Activated CD4-positive, alpha-beta memory T cell treated with anti-CD3 and anti-CD28 coated beads for 36 hours (primary cell): ENCODE data around the gene KNDC1. TPM values are rescaled to one million over a fixed set of nuclear protein-coding genes. Genes with fewer than 3 reads are reported as not detected.

Source experiments
- CTCF ChIA-PET: fragments of 350-600 bp; sonication (Branson Sonifier 250); formaldehyde crosslinking; loops from one replicate; lab custom pipeline; 2021; ENCODE audit warnings: antibody characterized with exemption, inconsistent platforms; lab: Charles Lee
- POLR2A ChIA-PET: fragments of 350-600 bp; sonication (Branson Sonifier 250); formaldehyde crosslinking; loops from one replicate; lab custom pipeline; 2021; ENCODE audit warnings: antibody characterized with exemption; lab: Charles Lee
- DNase-seq: peaks from one replicate; pipeline ENCODE4 v3.0.0-alpha.2; 2020
- H3K27ac Mint-ChIP-seq: one replicate; pipeline ENCODE4 v1.8.0; 2021; ENCODE audit warnings: mixed read lengths
- H3K27me3 Mint-ChIP-seq: one replicate; pipeline ENCODE4 v1.8.0; 2021; ENCODE audit warnings: mixed read lengths
- H3K36me3 Mint-ChIP-seq: one replicate; pipeline ENCODE4 v1.8.0; 2021; ENCODE audit warnings: mixed read lengths
- H3K4me1 Mint-ChIP-seq: one replicate; pipeline ENCODE4 v1.8.0; 2021; ENCODE audit warnings: low read depth, mixed read lengths
- H3K4me3 Mint-ChIP-seq: one replicate; pipeline ENCODE4 v1.8.0; 2021; ENCODE audit warnings: mild to moderate bottlenecking, mixed read lengths
- H3K9me3 Mint-ChIP-seq: one replicate; pipeline ENCODE4 v1.8.0; 2021; ENCODE audit warnings: mixed read lengths
- intact Hi-C: fragments of 100-400 bp; cut with micrococcal nuclease; formaldehyde crosslinking; loops from one replicate; pipeline ENCODE4 v1.15.1; 2023
- total RNA-seq, 2 experiments: library from RNA; stranded (reverse); gene quantifications; one replicate each; pipeline ENCODE4 v1.2.3, GENCODE V29; 2021

KNDC1 gene
- total RNA-seq, 2 experiments from 2014 or later: 0.17 to 0.70 TPM

DNA sequence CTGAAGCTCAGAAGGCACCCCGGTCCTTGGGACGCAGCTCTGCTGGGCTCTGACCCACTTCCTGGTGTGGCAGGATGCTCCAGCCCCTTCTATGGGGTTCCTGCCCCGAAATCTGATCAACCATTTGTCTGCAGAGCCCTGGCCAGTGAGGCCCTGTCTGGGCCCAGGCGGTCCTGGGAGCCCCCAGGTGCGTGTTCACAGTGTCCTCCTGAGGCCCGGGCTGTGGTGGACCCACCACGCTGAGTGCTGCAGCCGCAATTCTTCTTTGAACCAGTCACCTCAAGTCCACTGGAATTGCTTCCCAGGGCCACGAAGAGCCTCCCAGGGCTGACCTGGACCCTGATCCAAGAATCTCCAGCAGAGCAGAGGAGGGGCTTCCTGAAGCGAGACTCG lies 19.1 kb downstream of the KNDC1 start:
- Mint-ChIP-seq H3K4me1 (no peaks in the 10 kb centered on the region), H3K27me3 (no peaks in the 10 kb centered on the region), H3K27ac (no peak overlapping the region), H3K9me3 (peaks cover 12% of the 10 kb centered on the region), H3K36me3 (no peaks in the 10 kb centered on the region), H3K4me3 (no peak overlapping the region)
- DNase-seq: no peak
- ChIA-PET CTCF (no interaction called here), POLR2A (no interaction called here)
- intact Hi-C loops: no loop called here

DNA sequence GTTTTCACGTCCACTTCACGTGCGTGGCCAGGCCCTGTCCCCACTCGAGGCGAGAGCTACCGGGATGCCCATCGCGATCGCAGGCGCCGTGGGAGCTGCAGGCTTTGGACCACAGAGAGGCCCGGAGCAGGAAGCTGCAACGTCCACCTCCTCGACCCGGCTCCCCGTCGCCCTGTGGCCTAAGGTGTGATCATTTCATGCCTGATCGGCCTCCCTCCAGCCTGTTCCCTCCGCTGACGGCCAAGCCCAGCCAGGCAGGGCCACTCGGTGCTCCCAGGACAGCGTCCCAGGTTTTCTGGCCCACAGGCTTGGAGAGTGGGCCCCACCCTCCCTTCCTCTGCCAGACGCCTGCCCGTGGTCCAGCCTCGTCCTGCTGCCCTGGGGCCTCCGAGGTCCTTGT lies 19.6 kb downstream of the KNDC1 start:
- H3K9me3 Mint-ChIP-seq: peaks cover 12% of the 10 kb centered on the region
- CTCF ChIA-PET: no interaction called here
- intact Hi-C loops: no loop called here
- H3K36me3 Mint-ChIP-seq: no peaks in the 10 kb centered on the region
- H3K27ac Mint-ChIP-seq: no peak overlapping the region
- no peaks in the 10 kb centered on the region for H3K27me3 Mint-ChIP-seq
- H3K4me3 Mint-ChIP-seq: no peak overlapping the region
- no peaks in the 10 kb centered on the region for H3K4me1 Mint-ChIP-seq
- POLR2A ChIA-PET: no interaction called here
- no peak for DNase-seq

DNA sequence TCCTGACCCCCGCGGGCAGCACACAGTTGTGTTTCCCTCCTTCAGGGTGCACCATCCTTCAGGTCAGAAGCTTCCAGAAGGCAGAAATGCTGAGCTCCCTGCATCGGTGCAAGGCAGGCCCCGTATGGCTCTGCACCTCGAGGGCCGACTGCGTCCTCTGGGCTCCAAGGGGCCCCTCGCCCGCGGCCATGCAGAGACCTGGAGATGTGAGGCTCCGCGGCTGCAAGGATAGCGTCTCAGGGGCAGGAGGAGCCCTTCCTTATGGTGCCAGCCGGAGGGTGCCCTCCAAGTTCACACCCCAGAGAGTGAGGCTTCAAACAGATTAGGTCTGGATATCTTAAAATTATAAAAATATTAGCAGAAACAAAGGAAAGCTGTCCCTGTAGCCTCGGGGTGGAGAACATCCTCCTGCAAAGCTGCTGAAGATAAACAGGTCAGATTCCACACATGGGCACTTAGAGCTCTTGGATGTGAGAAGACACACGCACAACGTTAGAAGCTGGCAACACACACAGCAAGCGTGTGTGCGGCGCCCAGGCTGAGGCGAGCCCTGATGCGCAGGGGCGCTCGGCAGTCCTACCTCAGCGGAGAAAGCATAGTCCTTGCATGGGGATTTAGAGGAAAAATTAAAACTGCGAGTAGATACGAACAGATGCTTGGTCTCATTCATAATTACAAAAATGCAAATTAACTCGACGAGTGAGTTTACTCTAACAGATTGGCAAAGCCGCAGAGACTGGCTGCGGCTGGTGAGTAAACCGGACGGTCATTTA lies 20.4 kb downstream of the KNDC1 start:
- intact Hi-C loops: no loop called here
- ChIA-PET CTCF (no interaction called here), POLR2A (no interaction called here)
- Mint-ChIP-seq H3K27ac (no peak overlapping the region), H3K36me3 (no peaks in the 10 kb centered on the region), H3K9me3 (peaks cover 12% of the 10 kb centered on the region), H3K27me3 (no peaks in the 10 kb centered on the region), H3K4me1 (no peaks in the 10 kb centered on the region), H3K4me3 (no peak overlapping the region)
- no peak for DNase-seq

DNA sequence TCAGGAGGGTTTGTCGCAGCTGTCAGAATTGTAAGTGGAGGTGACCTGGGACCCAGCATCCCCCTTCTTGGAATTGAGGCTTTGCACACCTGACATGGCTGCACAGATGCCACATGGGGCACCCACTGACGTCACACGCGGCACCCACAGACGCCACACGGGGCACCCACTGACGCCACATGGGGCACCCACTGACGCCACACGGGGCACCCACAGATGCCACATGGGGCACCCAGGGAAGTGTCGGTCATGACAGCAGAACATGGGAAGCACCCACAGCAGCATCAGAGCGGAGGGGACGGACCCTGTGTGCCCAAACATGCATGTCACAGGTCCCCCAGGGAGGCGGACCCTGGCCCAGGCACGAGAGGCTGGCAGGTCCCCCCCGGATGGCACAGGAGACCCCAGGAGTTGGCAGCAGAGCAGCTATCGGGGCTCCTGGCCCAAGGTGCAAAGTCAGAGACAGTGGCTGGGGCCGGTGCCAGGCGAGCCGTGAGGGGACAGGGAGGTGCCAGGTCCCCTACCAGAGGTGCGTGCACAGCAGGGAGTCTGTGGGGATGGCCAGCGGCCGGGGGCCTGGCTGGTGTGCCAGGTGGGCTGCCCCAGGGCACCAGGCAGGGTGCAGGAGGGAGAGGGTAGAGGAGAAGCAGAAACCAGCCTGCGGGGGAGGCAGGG lies 21.1 kb downstream of the KNDC1 start:
- intact Hi-C loops: no loop called here
- no peak for DNase-seq
- Mint-ChIP-seq H3K27ac (no peak overlapping the region), H3K4me1 (no peaks in the 10 kb centered on the region), H3K4me3 (no peak overlapping the region), H3K9me3 (peaks cover 12% of the 10 kb centered on the region), H3K36me3 (no peaks in the 10 kb centered on the region), H3K27me3 (no peaks in the 10 kb centered on the region)
- ChIA-PET CTCF (no interaction called here), POLR2A (no interaction called here)

DNA sequence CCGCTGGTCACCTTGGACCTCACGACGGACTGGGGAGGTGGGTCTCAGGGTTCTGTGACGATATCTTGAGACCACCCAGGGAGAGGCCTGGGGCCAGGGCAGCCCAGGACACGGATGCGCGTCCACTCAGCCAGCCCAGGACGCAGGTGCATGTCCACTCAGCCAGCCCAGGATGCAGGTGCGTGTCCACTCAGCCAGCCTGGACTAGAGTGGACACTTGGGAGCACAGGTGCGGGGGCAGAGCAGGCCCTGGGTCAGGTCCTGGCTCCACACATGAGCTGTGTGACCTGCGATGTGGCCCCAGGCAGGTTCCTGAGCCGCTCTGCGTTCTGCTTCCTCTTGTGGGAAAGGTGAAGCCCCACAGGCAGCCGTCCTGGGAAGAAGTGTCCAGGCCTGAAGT lies 22.2 kb downstream of the KNDC1 start:
- CTCF ChIA-PET: no interaction called here
- intact Hi-C loops: no loop called here
- Mint-ChIP-seq H3K9me3 (peaks cover 9% of the 10 kb centered on the region), H3K27ac (no peak overlapping the region), H3K36me3 (no peaks in the 10 kb centered on the region), H3K4me1 (no peaks in the 10 kb centered on the region), H3K4me3 (no peak overlapping the region), H3K27me3 (no peaks in the 10 kb centered on the region)
- DNase-seq: no peak
- POLR2A ChIA-PET: no interaction called here

DNA sequence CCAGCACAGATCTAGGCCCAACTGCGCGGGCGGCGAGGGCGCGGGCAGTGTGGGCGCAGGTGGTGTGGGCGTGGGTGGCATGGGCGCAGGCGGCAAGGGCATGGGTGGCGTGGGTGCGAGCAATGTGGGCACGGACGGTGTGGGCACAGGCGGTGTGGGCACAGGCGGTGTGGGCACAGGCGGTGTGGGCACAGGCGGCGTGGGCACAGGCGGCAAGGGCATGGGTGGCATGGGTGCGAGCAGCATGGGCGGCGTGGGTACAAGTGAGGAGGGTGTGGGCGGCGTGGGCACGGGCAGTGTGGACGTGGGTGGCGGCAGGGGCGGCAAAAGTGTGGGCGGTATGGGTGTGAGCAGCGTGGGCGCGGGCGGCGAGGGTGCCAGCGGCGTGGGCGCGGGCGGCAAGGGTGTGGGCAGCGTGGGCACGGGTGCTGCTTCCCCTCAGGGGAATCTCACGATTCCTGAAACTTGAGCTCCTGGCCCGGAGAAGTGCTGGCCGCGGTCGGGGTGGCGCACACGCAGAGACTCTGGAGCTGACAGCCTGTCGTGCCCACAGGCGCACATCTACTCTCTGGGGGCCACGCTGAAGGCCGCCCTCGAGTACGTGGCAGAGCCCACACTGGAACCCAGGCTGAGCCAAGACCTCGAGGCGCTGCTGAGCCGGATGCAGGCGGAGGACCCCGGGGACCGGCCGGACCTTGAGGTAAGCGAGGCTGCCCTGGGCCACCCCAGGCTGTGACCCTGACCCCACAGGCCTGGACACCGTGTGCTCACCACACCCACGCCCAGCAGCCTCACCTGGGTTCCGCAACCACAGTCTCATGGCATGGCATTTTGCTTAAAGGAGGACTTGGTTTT lies 23.0 kb downstream of the KNDC1 start:
- no peak overlapping the region for H3K4me3 Mint-ChIP-seq
- H3K36me3 Mint-ChIP-seq: no peaks in the 10 kb centered on the region
- POLR2A ChIA-PET: no interaction called here
- intact Hi-C loops: no loop called here
- DNase-seq: no peak
- H3K4me1 Mint-ChIP-seq: no peaks in the 10 kb centered on the region
- no peak overlapping the region for H3K27ac Mint-ChIP-seq
- peaks cover 1% of the 10 kb centered on the region for H3K9me3 Mint-ChIP-seq
- no peaks in the 10 kb centered on the region for H3K27me3 Mint-ChIP-seq
- CTCF ChIA-PET: no interaction called here

DNA sequence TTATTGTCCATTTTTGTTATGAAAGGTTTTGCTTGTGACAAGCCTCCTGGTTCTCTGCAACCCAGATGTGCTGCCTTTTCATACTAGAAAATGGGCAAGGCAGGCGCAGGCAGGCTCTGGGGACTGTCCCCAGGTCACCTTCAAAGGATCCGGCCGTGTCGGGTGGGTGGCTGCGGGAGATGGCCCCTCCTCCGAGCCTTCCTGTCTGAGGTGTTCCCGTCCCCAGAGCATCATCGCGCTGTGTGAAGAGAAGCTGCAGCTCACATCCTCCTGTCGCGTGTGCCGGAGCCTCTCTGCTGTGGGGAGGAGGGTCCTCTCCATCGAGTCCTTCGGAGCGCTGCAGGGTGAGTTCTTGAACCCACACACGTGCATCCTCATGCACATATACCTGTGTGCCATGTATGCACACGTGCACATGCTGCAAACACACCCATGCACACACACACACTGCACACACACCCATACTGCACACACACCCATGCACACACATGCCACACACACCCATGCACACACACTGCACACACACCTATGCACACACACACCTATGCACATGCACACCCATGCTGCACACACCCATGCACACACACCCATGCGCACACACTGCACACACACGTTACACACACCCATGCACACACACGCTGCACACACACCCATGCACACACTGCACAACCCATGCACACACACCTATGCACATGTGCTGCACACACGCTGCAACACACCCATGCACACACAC lies 23.8 kb downstream of the KNDC1 start:
- Mint-ChIP-seq H3K27me3 (no peaks in the 10 kb centered on the region), H3K9me3 (no peaks in the 10 kb centered on the region), H3K27ac (no peak overlapping the region), H3K36me3 (no peaks in the 10 kb centered on the region), H3K4me3 (no peak overlapping the region), H3K4me1 (no peaks in the 10 kb centered on the region)
- ChIA-PET POLR2A (no interaction called here), CTCF (no interaction called here)
- intact Hi-C loops: no loop called here
- DNase-seq: peak; percentile 17

DNA sequence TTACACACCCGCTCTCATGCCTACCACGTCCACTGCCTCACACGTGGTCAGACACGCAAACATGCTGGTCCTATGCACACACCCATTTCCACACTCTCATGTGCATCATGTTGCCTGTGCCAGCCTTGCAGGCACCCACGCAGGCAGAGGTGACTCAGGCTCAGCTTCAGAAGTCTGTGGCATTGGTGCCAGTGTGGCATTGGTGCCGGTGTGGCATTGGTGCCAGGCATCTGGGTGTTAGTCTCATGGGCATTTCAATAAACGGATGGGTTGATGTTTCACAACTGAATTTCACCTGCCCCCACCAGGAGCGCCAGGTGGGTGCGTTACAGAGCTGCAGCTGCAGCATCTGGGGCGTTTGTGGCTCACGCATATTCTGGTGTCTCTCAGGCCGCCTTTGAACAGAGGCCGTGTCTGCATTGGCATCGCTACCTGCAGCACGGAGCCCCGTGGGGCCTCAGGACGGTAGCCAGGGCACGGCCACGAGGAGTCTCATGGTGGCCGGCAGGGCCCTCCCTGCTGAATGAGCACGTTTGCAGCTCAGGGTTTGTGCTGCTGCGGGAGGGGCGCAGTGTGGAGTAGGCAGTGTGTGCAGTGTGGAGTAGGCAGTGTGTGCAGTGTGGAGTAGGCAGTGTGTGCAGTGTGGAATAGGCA lies 24.7 kb downstream of the KNDC1 start:
- H3K36me3 Mint-ChIP-seq: no peaks in the 10 kb centered on the region
- H3K27me3 Mint-ChIP-seq: no peaks in the 10 kb centered on the region
- H3K27ac Mint-ChIP-seq: no peak overlapping the region
- no peaks in the 10 kb centered on the region for H3K4me1 Mint-ChIP-seq
- ChIA-PET POLR2A (no interaction called here), CTCF (no interaction called here)
- H3K4me3 Mint-ChIP-seq: no peak overlapping the region
- no peak for DNase-seq
- intact Hi-C loops: no loop called here
- no peaks in the 10 kb centered on the region for H3K9me3 Mint-ChIP-seq

DNA sequence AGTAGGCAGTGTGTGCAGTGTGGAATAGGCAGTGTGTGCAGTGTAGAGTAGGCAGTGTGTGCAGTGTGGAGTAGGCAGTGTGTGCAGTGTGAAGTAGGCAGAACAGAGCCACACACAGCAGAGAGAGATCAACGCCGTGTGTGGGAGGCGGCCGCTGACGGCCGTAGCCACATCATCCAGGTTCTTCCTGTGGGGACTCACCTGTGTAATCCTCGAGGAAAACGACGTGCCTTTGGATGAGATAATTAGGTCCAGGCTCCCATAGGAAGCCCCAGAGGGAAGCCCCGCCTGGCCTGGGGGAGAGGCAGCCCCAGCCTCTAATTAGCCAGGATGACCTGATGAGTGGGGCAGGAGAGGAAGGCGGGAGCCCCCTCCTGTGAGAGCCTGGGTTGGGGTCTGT lies 25.4 kb downstream of the KNDC1 start:
- no peak for DNase-seq
- ChIA-PET CTCF (no interaction called here), POLR2A (no interaction called here)
- Mint-ChIP-seq H3K4me1 (no peaks in the 10 kb centered on the region), H3K9me3 (no peaks in the 10 kb centered on the region), H3K27ac (no peak overlapping the region), H3K36me3 (no peaks in the 10 kb centered on the region), H3K4me3 (no peak overlapping the region), H3K27me3 (no peaks in the 10 kb centered on the region)
- intact Hi-C loops: no loop called here

DNA sequence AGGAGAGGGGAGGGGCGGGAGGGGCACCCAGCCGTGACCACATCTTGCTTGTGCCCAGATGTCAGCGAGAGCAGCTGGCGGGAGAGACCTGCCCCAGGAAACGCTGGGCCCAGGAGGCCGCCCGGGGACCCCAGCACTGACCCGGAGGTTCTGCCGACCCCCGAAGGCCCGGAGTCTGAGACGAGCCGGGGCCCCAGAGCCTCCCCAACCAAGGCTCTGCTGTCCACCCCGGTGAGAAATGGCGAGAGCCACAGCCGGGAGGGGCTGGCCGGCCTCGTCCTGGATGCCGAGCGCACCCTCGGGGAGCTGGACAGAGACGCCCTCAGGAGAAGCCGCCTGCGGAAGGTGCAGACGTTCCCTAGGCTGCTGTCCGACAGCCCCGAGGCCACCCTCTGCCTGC lies 25.9 kb downstream of the KNDC1 start:
- intact Hi-C loops: no loop called here
- POLR2A ChIA-PET: no interaction called here
- Mint-ChIP-seq H3K9me3 (no peaks in the 10 kb centered on the region), H3K4me1 (no peaks in the 10 kb centered on the region), H3K4me3 (no peak overlapping the region), H3K36me3 (no peaks in the 10 kb centered on the region), H3K27me3 (no peaks in the 10 kb centered on the region), H3K27ac (no peak overlapping the region)
- no peak for DNase-seq
- CTCF ChIA-PET: no interaction called here

DNA sequence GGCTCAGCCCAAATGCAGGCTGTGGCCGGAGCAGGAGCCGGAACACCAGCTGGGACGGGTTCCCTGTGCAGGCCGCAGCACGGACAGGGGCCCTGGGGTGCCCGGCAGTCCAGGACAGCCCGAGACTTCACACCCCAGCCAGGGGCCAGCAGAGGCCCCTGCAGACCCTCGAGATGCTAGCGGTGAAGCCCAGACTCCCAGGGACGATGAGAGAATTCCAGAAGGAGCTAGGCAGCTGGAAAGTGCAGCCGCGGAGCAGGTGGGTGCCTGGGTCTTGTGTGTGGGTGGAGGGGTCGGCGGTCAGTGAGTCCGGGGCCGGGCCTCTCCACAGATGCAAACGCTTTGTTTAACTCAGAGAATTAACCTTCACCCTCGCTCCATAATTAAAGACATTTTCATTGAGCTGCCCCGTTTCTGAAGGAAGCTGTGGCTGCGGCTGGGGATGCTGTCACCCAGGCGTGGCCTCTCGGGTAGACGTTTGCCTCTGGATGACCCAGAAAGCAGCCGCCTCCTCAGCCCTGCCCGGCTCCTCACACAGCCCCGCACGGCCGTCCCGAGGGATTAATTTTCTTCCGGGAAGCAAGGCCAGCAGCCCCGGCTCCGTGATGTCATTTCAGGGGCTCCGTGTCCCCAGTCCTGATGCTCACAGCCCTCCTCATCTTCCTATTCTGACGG lies 26.5 kb downstream of the KNDC1 start:
- POLR2A ChIA-PET: no interaction called here
- intact Hi-C loops: no loop called here

More for the DNA sequence above, 26.5 kb downstream of the KNDC1 start:
- DNase-seq: no peak
- CTCF ChIA-PET: no interaction called here
- no peaks in the 10 kb centered on the region for H3K36me3 Mint-ChIP-seq
- no peak overlapping the region for H3K4me3 Mint-ChIP-seq
- no peaks in the 10 kb centered on the region for H3K4me1 Mint-ChIP-seq
- H3K27me3 Mint-ChIP-seq: no peaks in the 10 kb centered on the region
- no peaks in the 10 kb centered on the region for H3K9me3 Mint-ChIP-seq
- H3K27ac Mint-ChIP-seq: no peak overlapping the region
